HG03565 (cell line): Measurements from ENCODE around the gene TXNRD2.
"Not testable (repeated sequence)": the region's sequence is repeated elsewhere in the genome, so short reads cannot be mapped to it uniquely, and the experiment has no call there.

Experiments used
- ATAC-seq: cut with Tn5 transposase; IDR thresholded peaks from one replicate; pipeline ENCODE4 v1.9.1; 2021; ENCODE audit warnings: mild to moderate bottlenecking, moderate library complexity; ENCODE audit not compliant: unreplicated experiment

Gene TXNRD2

GRCh38 chr22:19890502-19891316, 50.9 kb downstream of the TXNRD2 start:
- no peak for ATAC-seq

GRCh38 chr22:19889951-19890350, 51.7 kb downstream of the TXNRD2 start:
- ATAC-seq = no peak

- no peak for ATAC-seq
Measured at GRCh38 chr22:19888131-19888746, 53.4 kb downstream of the TXNRD2 start.

- ATAC-seq = no peak
Measured at GRCh38 chr22:19887256-19887985, 54.2 kb downstream of the TXNRD2 start.

DNA sequence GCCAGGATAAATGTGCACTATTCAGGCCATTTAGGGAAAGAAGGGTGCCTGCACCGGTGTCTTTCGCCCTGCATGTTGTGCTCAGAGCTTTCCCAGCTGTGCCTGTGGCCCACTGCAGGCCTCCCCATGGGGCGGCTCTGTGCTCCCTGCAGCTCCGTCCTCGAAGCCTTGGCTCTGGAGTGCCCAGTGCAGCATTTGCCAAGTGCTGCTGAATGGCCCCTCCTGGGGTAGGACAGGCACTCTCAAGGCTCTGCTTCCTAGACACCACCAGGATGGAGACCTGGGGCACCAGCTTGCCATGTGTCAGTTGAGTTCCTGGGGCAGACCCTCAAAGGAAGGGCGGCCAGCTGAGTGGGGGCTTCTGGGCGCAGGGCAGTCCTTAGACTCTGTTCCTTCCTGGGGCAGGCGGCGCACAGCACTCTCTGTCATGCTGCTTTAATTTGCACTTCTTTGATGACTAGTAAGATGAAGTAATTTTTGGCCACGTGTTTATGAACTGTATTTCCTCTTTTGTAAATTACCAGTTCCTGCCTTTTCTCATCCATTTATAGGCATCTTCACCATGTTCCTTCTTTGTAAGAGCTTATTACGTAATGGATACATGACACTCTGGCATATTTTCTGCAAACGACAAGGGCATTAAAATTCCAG, 54.9 kb downstream of the TXNRD2 start:
- no peak for ATAC-seq

DNA sequence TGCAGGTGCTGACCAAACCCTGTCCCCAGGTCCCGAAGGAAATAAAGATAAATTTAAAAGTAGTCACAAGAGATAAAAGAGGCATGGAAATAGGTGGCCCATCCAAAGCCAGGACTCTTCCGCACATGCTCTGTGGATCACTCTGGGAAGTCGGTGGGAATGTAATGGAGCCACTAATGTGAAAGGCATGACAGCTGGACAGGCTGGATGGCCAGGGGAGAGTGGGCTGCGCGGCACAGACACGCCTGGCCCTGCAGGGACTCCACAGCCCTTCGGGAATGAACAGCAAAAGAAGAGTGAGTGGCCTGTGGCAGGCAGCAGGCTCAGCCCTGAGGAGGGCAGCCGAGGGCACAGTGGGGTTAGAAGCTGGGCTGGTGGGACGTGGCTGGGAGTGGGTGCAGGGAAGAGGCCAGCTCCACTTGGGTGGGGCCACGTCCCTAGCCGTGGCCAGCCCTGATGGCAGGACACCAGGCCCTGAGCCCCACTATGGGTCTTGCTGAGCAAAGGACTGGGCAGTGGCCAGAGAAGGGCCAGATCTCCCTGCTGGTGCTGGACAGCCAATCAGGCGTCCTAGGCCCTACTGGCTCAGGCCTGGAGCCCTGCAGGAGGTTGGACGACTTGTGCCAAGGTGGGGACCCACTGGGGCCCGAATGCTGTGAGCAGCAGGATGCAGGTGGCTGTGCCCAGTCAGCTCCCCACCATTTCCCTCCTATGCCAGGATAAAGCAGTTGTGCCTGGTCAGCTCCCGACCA, 55.6 kb downstream of the TXNRD2 start:
- ATAC-seq = no peak

DNA sequence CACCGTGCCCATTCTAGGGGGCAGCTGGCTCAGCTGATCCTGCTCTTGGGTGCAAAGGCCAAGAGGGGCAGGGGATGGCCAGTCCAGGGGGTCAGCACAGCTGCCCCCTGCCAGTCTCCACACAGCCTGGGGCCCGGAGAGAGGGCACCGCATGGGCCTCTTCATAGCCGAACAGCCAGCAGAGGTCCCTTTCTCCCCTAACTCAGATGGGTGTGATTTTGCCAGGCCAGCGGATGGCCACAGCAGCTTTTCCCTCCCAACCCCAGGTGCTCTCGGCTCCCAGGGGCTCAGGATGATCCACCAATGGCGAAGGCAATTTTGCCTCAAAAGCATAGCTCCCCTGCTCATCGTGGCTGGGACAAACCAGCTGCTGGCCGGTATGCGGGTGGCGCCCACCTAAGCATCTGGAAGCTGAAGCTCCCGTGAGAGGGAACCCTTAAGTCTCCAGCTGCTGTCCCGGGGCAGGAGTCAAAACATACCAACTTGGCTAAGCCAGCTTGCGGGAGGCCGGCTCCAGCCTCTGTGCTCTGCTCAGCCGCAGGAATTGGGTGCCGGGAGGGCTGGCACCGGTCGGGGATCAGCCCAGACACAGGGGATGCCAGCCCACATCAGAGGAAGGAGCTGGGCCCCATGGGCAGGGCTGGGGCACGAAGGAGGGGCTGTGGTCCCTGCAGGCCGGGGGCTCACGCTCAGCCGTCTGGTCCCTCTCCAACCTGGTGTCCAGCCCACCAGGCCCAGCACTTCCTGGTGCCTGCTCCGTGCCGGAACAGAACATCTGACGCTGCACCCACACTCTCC, 56.5 kb downstream of the TXNRD2 start:
- no peak for ATAC-seq

GRCh38 chr22:19884161-19884953, 57.3 kb downstream of the TXNRD2 start:
- ATAC-seq = no peak

DNA sequence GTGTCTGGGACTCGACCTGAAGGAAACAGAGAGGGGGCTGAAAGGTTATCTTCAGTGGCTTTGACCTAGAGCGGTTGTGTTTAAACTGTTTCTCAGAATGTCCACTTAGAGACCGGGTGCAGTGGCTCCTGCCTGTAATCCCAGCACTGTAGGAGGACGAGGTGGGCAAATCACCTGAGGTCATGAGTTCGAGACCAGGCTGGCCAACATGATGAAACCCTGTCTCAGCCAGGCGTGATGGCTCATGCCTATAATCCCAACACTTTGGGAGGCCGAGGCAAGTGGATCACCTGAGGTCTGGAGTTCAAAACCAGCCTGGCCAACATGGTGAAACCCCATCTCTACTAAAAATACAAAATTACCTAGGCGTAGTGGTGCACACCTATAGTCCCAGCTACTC, 58.2 kb downstream of the TXNRD2 start:
- not testable (repeated sequence) for ATAC-seq

GRCh38 chr22:19882446-19883381, 58.9 kb downstream of the TXNRD2 start:
- no peak for ATAC-seq

DNA sequence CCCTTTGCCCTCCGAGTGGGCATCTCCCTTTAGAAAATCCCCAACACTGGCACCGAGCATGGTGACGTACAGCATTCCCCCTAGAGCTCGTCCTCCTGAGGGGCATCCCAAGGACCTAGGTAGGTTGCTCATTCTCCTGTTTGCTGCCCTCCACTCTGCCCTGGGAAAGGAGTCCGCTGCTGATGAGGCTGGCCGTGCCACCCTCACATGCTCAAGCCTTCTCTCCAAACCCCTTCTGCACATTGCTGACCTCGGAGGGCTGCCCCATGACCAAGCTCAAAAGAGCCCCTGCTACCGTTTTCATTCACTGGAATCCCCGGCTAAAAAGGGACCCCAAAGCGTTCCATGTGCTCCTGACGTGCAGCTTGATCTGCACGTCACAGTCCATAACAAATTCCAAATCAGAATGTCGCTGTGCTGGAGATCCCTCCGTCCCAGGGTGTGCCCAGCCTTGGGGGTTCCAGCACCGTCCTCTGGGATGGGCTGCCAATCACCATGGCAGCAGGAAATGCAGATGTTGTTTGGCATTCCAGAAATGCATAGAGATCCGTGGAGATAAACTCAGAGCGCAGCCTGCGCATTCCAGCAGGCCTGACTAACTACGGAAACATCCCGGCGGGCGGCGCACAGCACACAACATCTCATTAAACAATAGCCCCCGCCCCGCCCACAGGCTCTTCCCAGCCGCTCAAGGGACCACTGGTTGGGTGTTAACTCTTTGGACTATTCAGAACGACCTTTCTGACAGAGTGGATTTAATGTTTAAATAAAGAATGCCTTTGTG, 60.6 kb downstream of the TXNRD2 start:
- no peak for ATAC-seq

- no peak for ATAC-seq
Measured at GRCh38 chr22:19879992-19880785, 61.4 kb downstream of the TXNRD2 start.

GRCh38 chr22:19879643-19879991, 62.0 kb downstream of the TXNRD2 start:
- ATAC-seq = no peak

GRCh38 chr22:19879246-19879570, 62.4 kb downstream of the TXNRD2 start:
- ATAC-seq = no peak

GRCh38 chr22:19878461-19879245, 63.0 kb downstream of the TXNRD2 start:
- ATAC-seq = no peak
